Neural cell (in vitro differentiated cells): Measurements from ENCODE around the gene TAF3. TPM values are rescaled to one million over a fixed set of nuclear protein-coding genes. Genes with fewer than 3 reads are reported as not detected.
A peak's percentile ranks its signal among the peaks of the same experiment; 100 is the strongest.

Source experiments
- H2AFZ ChIP-seq: fragments of 200-600, 300-800 bp; sonication (generic), shearing (Covaris generic); 2 replicates; pipeline ENCODE4 v1.6.0; 2014; ENCODE audit warnings: low read depth, mild to moderate bottlenecking, antibody characterized with exemption, low read length, moderate library complexity
- H3F3A ChIP-seq: fragments of 200-600 bp; shearing (Covaris generic); 2 replicates; pipeline ENCODE4 v1.6.1; 2016; ENCODE audit warnings: mild to moderate bottlenecking, moderate library complexity, mixed read lengths, antibody characterized with exemption, low read length; ENCODE audit not compliant: insufficient read depth, poor library complexity, severe bottlenecking
- H3K27ac ChIP-seq: fragments of 200-600, 300-800 bp; sonication (generic), shearing (Covaris generic); 2 replicates; pipeline ENCODE4 v1.5.1; 2014; ENCODE audit warnings: mild to moderate bottlenecking, low read length, moderate library complexity
- H3K27me3 ChIP-seq: fragments of 300-800, 200-600 bp; sonication (generic), shearing (Covaris generic); 2 replicates; pipeline ENCODE4 v1.6.0; 2014; ENCODE audit warnings: mild to moderate bottlenecking, low read depth, low read length, moderate library complexity; ENCODE audit not compliant: insufficient read depth
- H3K36me3 ChIP-seq: fragments of 300-800, 200-600 bp; sonication (generic), shearing (Covaris generic); 2 replicates; pipeline ENCODE4 v1.5.1; 2014; ENCODE audit warnings: mild to moderate bottlenecking, antibody characterized with exemption, low read length, moderate library complexity; ENCODE audit not compliant: insufficient read depth
- H3K4me2 ChIP-seq: fragments of 300-800, 200-600 bp; sonication (generic), shearing (Covaris generic); 2 replicates; pipeline ENCODE4 v1.6.0; 2014; ENCODE audit warnings: mild to moderate bottlenecking, low read length
- H3K4me3 ChIP-seq: fragments of 300-800, 200-600 bp; sonication (generic), shearing (Covaris generic); 2 replicates; pipeline ENCODE4 v1.5.1; 2014; ENCODE audit warnings: mild to moderate bottlenecking, low read length, moderate library complexity
- H3K79me2 ChIP-seq: fragments of 200-600 bp; shearing (Covaris generic); replicated peaks from 2 replicates; pipeline ENCODE4 v1.6.0; 2014; ENCODE audit warnings: mild to moderate bottlenecking, low read length, moderate library complexity; ENCODE audit not compliant: insufficient read depth
- H3K9ac ChIP-seq: fragments of 300-800, 200-600 bp; sonication (generic), shearing (Covaris generic); 2 replicates; pipeline ENCODE4 v1.6.1; 2016; ENCODE audit warnings: mild to moderate bottlenecking, low read length, mixed read lengths
- H3K9me2 ChIP-seq: fragments of 200-600 bp; shearing (Covaris generic); 2 replicates; pipeline ENCODE4 v1.6.1; 2016; ENCODE audit warnings: mild to moderate bottlenecking, low read length, mixed read lengths; ENCODE audit not compliant: insufficient read depth
- H3K9me3 ChIP-seq: fragments of 200-600, 300-800 bp; sonication (generic), shearing (Covaris generic); 2 replicates; pipeline ENCODE4 v1.6.1; 2016; ENCODE audit warnings: mild to moderate bottlenecking, mixed run types, low read length, moderate library complexity, mixed read lengths
- H4K20me1 ChIP-seq: fragments of 200-600 bp; shearing (Covaris generic); 2 replicates; pipeline ENCODE4 v1.6.1; 2016; ENCODE audit warnings: mild to moderate bottlenecking, mixed run types; ENCODE audit not compliant: insufficient read depth
- CTCF ChIP-seq: fragments of 450-650 bp; IDR thresholded peaks from 2 replicates; pipeline ENCODE4 v1.5.1; 2014; ENCODE audit warnings: antibody characterized with exemption, mild to moderate bottlenecking, moderate library complexity; ENCODE audit not compliant: poor library complexity, severe bottlenecking
- EP300 ChIP-seq: fragments of 450-650 bp; conservative IDR thresholded peaks from 2 replicates; pipeline ENCODE4 v1.6.1; 2014; ENCODE audit warnings: antibody characterized with exemption, mild to moderate bottlenecking, moderate library complexity; ENCODE audit not compliant: poor library complexity, severe bottlenecking
- EZH2 ChIP-seq: fragments of 200-600, 300-800 bp; shearing (Covaris generic), sonication (generic); IDR thresholded peaks from 2 replicates; pipeline ENCODE4 v1.6.1; 2014; ENCODE audit warnings: antibody characterized with exemption, low read length, borderline replicate concordance, mild to moderate bottlenecking; ENCODE audit not compliant: insufficient read depth, poor library complexity, severe bottlenecking
- MXI1 ChIP-seq: fragments of 450-650 bp; conservative IDR thresholded peaks from 2 replicates; pipeline ENCODE4 v1.6.1; 2014; ENCODE audit warnings: antibody characterized with exemption, mild to moderate bottlenecking; ENCODE audit not compliant: poor library complexity, severe bottlenecking
- POLR2AphosphoS5 ChIP-seq: IDR thresholded peaks from 2 replicates; pipeline ENCODE4 v1.6.1; 2012
- RAD21 ChIP-seq: fragments of 450-650 bp; conservative IDR thresholded peaks from 2 replicates; pipeline ENCODE4 v1.6.1; 2014; ENCODE audit warnings: antibody characterized with exemption, mild to moderate bottlenecking, moderate library complexity
- REST ChIP-seq: IDR thresholded peaks from 2 replicates; pipeline ENCODE4 v1.6.1; 2012; ENCODE audit warnings: borderline replicate concordance
- SMC3 ChIP-seq: fragments of 450-650 bp; conservative IDR thresholded peaks from 2 replicates; pipeline ENCODE4 v1.6.1; 2014; ENCODE audit warnings: antibody characterized with exemption, mild to moderate bottlenecking, moderate library complexity; ENCODE audit not compliant: poor library complexity
- TAF1 ChIP-seq: IDR thresholded peaks from 2 replicates; pipeline ENCODE4 v1.6.1; 2012; ENCODE audit warnings: low read depth
- polyA plus RNA-seq: library from polyadenylated mRNA; depleted of rRNA; stranded (reverse); fragments of >200 nt; gene quantifications from 2 replicates; pipeline ENCODE4 v1.2.3, GENCODE V29; 2014

Gene TAF3
- polyA plus RNA-seq, 1 donor from 2014 or later, result 2.0 TPM

- H3K9me2 ChIP-seq, result no peaks in the 10 kb centered on the region
- H3K27ac ChIP-seq, result peak overlapping the region; percentile 11
- H3K9ac ChIP-seq, result no peak overlapping the region
- no peaks in the 10 kb centered on the region for H4K20me1 ChIP-seq
- peak overlapping the region; percentile 17 for H3K4me2 ChIP-seq
- H3K79me2 ChIP-seq, result no peaks in the 10 kb centered on the region
- H3K4me3 ChIP-seq, result no peak overlapping the region
- no peaks in the 10 kb centered on the region for H3K9me3 ChIP-seq
- no peaks in the 10 kb centered on the region for H3F3A ChIP-seq
- no peaks in the 10 kb centered on the region for H3K36me3 ChIP-seq
- TF ChIP-seq SMC3 (no peak), MXI1 (no peak), RAD21 (no peak)
- no peak overlapping the region for H2AFZ ChIP-seq
- H3K27me3 ChIP-seq, result no peaks in the 10 kb centered on the region
Observed at GRCh38 chr10:7952266-7952665, 134.0 kb downstream of the TAF3 start.

GRCh38 chr10:7953447-7953846, 135.1 kb downstream of the TAF3 start:
- Histone ChIP-seq H3K79me2 (no peaks in the 10 kb centered on the region), H3K9me2 (no peaks in the 10 kb centered on the region), H3K9me3 (no peaks in the 10 kb centered on the region), H2AFZ (no peak overlapping the region), H3K36me3 (no peaks in the 10 kb centered on the region), H3F3A (no peaks in the 10 kb centered on the region), H3K4me3 (no peak overlapping the region), H4K20me1 (no peaks in the 10 kb centered on the region), H3K27ac (no peak overlapping the region), H3K27me3 (no peaks in the 10 kb centered on the region), H3K9ac (no peak overlapping the region), H3K4me2 (no peak overlapping the region)
- TF ChIP-seq EP300 (no peak), SMC3 (no peak), REST (no peak), TAF1 (no peak), POLR2AphosphoS5 (no peak), CTCF (no peak), RAD21 (no peak), MXI1 (no peak), EZH2 (no peak)

GRCh38 chr10:7955446-7955845, 137.1 kb downstream of the TAF3 start:
- Histone ChIP-seq H3K27ac (no peak overlapping the region), H3K9ac (no peak overlapping the region), H3K9me2 (no peaks in the 10 kb centered on the region), H3K27me3 (no peaks in the 10 kb centered on the region), H3K4me3 (no peak overlapping the region), H3K9me3 (no peaks in the 10 kb centered on the region), H2AFZ (no peak overlapping the region), H4K20me1 (no peaks in the 10 kb centered on the region), H3K79me2 (no peaks in the 10 kb centered on the region), H3F3A (no peaks in the 10 kb centered on the region), H3K4me2 (no peak overlapping the region), H3K36me3 (no peaks in the 10 kb centered on the region)
- TF ChIP-seq EZH2, result no peak
